Measurements from ENCODE around the gene SCO2. TPM values are rescaled to one million over a fixed set of nuclear protein-coding genes. Genes with fewer than 3 reads are reported as not detected.

Gene SCO2
- total RNA-seq, 4 donors from 2014 or later, result 5.1 to 14.9 (median 6.7) TPM

DNA sequence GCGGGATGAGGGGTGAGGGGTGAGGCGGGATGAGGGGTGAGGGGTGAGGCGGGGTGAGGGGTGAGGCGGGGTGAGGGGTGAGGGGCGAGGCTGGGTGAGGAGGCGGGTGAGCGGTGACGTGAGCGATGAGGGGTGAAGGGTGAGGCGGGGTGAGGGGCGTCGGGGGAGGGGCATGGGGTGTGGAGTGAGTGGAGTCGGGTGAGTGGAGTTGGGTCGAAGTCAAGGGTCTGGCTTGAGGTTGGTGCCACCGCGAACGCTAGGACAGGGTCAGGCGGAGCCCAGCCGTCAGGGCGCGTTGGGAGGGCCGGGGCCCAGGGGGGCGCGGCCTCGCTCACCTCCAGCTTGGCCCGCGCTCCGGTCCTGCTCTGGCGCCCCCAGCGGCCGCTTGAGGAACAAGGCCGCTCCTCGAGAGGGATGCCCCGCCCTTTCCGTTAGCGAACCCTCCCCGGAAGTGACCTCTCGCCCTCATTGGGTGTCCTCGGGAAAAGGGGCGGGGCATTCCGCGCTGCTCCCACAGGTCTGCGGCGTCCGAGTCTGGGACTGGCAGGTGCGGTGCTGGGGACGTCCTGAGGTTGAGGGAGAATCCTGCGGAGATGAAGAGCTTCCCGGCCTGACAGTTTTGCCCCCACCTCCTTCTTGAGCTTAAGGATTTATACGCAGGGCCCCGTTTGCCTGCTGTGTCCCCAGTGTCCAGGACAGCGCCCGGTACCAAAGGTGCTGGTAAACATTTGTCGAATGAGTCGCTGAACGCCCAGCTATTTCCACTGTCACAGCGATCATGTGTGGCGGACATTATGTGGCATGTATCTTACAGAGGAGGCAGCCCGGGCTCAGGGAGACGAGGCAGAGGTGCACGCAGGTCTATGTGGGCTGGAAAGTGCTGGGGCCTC lies 37.4 kb upstream of the SCO2 start, which contains the start of gene SYCE3:
TSS of gene SYCE3 (minus strand) at position 397 of the 890 bp plus-strand sequence. CDS start 6,514 bp downstream, outside the sequence.
- Histone ChIP-seq H3K9me3 (no peaks in the 10 kb centered on the region), H3K27ac (peak within 1 kb of the TSS; percentile 80 to 87 (median 84)), H3K4me1 (peaks cover 0 to 32% (median 14%) of the 10 kb centered on the region in 3 donors), H3K36me3 (peaks cover 0 to 6% (median 0%) of the 10 kb centered on the region in 3 donors), H3K27me3 (no peaks in the 10 kb centered on the region), H3K4me3 (peak within 1 kb of the TSS; percentile 51 to 73 (median 57))
- whole genome bisulfite sequencing, 2 donors, result 7% methylated on average over 24 to 25 of the region's 61 CpGs
- peak; percentile 84 for DNase-seq
- TF ChIP-seq, protein P1, sequence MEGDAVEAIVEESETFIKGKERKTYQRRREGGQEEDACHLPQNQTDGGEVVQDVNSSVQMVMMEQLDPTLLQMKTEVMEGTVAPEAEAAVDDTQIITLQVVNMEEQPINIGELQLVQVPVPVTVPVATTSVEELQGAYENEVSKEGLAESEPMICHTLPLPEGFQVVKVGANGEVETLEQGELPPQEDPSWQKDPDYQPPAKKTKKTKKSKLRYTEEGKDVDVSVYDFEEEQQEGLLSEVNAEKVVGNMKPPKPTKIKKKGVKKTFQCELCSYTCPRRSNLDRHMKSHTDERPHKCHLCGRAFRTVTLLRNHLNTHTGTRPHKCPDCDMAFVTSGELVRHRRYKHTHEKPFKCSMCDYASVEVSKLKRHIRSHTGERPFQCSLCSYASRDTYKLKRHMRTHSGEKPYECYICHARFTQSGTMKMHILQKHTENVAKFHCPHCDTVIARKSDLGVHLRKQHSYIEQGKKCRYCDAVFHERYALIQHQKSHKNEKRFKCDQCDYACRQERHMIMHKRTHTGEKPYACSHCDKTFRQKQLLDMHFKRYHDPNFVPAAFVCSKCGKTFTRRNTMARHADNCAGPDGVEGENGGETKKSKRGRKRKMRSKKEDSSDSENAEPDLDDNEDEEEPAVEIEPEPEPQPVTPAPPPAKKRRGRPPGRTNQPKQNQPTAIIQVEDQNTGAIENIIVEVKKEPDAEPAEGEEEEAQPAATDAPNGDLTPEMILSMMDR (IDR thresholded peaks at IDR 0.05), result peak; percentile 95 to 99 (median 97)
- peak in 3 of 4 donors; percentile 52 to 86 (median 62) for TF ChIP-seq POLR2A (IDR thresholded peaks at IDR 0.05)
- intact Hi-C loops (cut with DNase I), result no loop called here

DNA sequence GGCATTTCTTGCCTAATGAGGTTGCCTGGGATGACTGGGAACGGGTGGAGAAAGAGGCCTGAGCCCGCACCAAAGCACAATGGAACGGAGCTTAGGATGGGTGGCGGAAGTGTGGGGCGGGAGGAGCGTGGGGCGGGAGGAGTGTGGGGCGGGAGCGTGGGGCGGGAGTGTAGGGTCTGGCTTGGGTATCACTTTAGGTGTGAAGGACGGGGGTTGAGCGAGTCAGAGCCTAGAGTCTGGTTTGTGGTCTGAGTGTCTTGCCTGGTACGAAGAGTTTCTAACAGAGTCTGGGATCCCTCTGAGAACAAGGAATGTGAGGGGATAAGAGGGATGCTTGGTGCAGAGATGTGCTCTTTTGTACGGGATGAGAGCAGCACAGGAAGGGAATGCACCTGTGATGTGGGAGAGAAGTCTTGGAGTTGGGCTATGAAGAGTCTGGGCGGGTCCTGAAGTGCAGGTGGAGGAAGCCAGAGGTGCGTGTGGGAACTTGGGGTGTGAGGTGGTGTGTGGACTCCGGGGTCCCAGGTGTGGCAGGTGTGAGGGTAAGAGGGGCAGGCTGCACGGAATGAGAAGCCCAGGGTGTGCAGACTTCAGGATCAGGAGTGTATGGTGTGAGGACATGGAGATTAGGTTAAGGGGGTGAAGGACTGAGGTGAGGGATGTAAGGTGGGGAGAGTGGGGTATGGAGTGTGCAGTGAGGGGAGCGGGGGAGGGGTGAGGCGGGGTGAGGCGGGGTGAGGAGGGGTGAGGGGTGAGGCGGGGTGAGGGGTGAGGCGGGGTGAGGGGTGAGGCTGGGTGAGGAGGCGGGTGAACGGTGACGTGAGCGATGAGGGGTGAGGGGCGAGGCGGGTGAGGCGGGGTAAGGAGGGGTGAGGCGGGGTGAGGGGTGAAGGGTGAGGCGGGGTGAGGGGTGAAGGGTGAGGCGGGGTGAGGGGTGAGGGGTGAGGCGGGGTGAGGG lies 36.3 kb upstream of the SCO2 start:
- WGBS, 2 donors, result 64 to 66% methylated on average over 18 of the region's 34 CpGs
- H3K27me3 ChIP-seq, result no peaks in the 10 kb centered on the region
- TF ChIP-seq, protein P1 (IDR thresholded peaks at IDR 0.05), result no peak
- no peak for TF ChIP-seq POLR2A (IDR thresholded peaks at IDR 0.05)
- H3K9me3 ChIP-seq, result no peaks in the 10 kb centered on the region
- peak overlapping the region in 2 of 4 donors; percentile 21 to 55 for H3K27ac ChIP-seq
- H3K4me3 ChIP-seq, result no peak overlapping the region
- no peak for DNase-seq
- H3K4me1 ChIP-seq, result peaks cover 0 to 30% (median 14%) of the 10 kb centered on the region in 3 donors
- intact Hi-C loops (cut with DNase I), result no loop called here
- no peaks in the 10 kb centered on the region for H3K36me3 ChIP-seq

DNA sequence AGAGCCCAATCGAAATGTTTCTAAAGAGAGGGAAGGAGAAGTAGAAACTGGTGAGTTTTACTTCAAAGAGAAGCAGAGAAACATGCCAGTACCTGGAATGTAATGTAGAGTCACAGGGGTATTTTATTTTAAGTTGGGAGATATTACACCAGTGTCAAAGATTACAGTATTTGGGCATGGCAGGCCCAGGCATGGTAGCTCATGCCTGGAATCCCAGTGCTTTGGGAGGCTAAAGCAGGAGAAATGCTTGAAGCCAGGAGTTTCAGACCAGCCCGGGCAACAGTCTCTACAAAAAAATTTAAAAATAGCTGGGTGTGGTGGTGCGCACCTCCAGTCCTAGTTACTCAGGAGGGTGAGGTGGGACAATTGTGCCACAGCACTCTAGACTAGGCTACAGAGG lies 34.6 kb upstream of the SCO2 start:
- no peak for DNase-seq
- no peaks in the 10 kb centered on the region for H3K27me3 ChIP-seq
- WGBS, 2 donors, result 33 to 57% methylated on average over 3 of the region's 3 CpGs
- peaks cover 0 to 30% (median 14%) of the 10 kb centered on the region in 3 donors for H3K4me1 ChIP-seq
- intact Hi-C loops (cut with DNase I), result no loop called here
- no peaks in the 10 kb centered on the region for H3K36me3 ChIP-seq
- TF ChIP-seq, protein P1 (IDR thresholded peaks at IDR 0.05), result no peak
- TF ChIP-seq POLR2A (IDR thresholded peaks at IDR 0.05), result no peak
- no peak overlapping the region for H3K4me3 ChIP-seq
- H3K27ac ChIP-seq, result peak overlapping the region in 3 of 4 donors; percentile 32 to 40 (median 34)
- H3K9me3 ChIP-seq, result no peaks in the 10 kb centered on the region

DNA sequence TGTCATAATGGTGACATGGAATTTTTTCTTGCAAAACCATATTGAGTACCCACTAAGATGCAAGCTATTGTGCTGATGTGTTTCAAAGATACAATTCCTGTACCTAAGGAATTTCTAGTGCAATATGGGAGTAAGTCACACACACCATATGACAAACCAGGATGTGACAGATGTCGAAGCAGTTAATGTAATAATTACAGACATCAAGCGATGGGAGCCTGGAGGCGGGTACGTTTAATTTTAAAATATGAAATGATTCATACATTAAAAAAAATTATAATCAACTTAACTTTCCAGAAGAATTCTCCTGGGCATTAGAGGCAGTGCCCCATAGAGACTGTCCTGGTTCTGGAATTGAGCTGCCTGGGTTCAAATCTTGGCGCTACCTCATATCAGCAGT lies 31.3 kb upstream of the SCO2 start:
- TF ChIP-seq POLR2A (IDR thresholded peaks at IDR 0.05), result no peak
- TF ChIP-seq, protein P1 (IDR thresholded peaks at IDR 0.05), result no peak
- H3K4me3 ChIP-seq, result no peak overlapping the region
- H3K4me1 ChIP-seq, result peaks cover 0 to 9% (median 6%) of the 10 kb centered on the region in 3 donors
- no peak overlapping the region for H3K27ac ChIP-seq
- no peak for DNase-seq
- WGBS, 2 donors, result 78 to 82% methylated on average over 5 of the region's 5 CpGs
- no peaks in the 10 kb centered on the region for H3K9me3 ChIP-seq
- H3K27me3 ChIP-seq, result peaks cover 0 to 1% (median 0%) of the 10 kb centered on the region in 4 donors
- no peaks in the 10 kb centered on the region for H3K36me3 ChIP-seq
- intact Hi-C loops (cut with DNase I), result no loop called here
